ENCODE data around the gene ATXN7L1.

DNA sequence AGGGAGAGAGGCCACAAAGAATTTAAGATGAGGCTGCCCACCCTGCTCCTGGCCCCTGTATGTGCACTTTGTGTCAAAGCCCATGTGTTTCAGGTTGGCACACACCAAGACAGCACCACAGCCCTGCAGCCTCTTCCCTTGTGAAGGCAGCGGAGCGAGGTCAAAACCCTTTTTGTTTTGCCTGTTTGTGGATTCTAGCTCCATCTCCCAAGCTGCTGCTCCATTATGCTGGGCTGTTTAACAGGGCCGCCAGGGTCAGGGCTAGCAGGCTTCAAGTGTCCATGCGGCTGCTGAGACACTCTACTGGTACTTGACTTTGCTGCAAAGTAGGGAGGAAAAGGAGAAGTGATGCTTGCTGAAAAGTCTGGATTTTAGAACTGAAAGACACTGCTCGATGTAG is 152.8 kb downstream of the ATXN7L1 start:
- TF ChIP-seq, protein P1, sequence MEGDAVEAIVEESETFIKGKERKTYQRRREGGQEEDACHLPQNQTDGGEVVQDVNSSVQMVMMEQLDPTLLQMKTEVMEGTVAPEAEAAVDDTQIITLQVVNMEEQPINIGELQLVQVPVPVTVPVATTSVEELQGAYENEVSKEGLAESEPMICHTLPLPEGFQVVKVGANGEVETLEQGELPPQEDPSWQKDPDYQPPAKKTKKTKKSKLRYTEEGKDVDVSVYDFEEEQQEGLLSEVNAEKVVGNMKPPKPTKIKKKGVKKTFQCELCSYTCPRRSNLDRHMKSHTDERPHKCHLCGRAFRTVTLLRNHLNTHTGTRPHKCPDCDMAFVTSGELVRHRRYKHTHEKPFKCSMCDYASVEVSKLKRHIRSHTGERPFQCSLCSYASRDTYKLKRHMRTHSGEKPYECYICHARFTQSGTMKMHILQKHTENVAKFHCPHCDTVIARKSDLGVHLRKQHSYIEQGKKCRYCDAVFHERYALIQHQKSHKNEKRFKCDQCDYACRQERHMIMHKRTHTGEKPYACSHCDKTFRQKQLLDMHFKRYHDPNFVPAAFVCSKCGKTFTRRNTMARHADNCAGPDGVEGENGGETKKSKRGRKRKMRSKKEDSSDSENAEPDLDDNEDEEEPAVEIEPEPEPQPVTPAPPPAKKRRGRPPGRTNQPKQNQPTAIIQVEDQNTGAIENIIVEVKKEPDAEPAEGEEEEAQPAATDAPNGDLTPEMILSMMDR (conservative IDR thresholded peaks at IDR 0.05): no peak
- no peak for TF ChIP-seq EZH2 (IDR thresholded peaks at IDR 0.05; ENCODE audit: low read depth)
